SH-SY5Y (cell line): ENCODE data around the gene RBPJ.

ENCODE experiments used
- GATA2 ChIP-seq: IDR thresholded peaks from 2 replicates; pipeline ENCODE4 v1.6.1; 2011; ENCODE audit warnings: mild to moderate bottlenecking, low read depth, low read length
- GATA3 ChIP-seq: IDR thresholded peaks from 2 replicates; pipeline ENCODE4 v1.6.1; 2011; ENCODE audit warnings: low read depth, mild to moderate bottlenecking, low read length, moderate library complexity

The RBPJ gene

DNA sequence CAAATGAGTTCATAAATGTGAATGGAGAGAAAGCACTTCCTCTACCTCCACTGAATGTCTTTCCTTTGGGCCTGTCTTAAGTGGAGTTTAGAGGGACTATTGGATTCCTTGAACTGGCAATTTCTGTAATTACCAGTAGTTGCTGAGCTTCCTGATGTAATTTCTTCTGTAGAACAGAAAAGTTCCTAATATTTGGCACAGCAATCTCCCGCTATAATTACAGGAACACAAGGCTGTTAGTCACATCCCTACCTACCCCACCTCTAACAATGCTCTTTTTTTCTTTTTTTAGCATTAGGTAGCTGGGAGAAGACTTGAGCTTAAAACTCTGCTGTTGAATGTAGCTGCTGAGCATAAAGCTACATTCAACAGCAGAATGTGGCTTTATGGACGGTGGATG lies 24.8 kb upstream of the RBPJ start:
- TF ChIP-seq GATA2 (no peak), GATA3 (no peak)

DNA sequence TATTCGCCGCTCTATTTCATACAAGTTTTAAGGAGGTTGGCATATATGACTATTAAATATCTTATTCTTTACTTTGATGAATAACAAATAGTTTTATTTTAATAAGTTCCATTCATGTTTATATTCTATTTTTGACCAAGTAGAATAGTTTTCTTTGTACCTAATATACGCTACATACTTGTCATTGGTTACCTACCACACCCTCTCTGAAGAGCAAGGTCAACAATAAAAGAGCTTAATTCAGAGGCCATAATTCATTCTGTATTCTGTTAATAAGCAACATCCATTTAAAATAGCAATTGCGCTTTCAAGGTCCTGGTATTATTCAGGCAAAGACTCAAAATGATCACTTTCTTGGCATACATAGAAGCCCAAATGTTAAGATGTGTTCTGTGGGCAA lies 24.3 kb upstream of the RBPJ start:
- TF ChIP-seq GATA2 (no peak), GATA3 (no peak)

DNA sequence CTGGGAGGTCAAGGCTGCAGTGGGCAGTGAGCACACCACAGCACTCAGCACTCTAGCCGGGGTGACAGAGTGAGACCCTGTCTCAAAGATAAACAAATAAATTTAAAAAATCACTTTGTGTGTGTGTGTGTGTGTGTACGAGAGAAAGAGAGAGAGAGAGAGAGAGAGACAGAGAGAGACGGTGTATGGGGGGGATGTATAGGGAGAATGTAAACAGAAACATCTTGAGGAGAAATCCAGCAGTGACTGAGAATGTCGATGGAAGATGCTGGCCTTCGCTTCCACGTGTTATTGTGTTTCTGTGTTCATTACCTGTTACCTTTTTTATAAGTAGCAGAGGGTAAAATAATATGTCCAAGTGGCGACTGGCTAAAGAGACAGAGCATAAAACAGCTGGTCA lies 23.6 kb upstream of the RBPJ start:
- no peak for TF ChIP-seq GATA2
- TF ChIP-seq GATA3: no peak

DNA sequence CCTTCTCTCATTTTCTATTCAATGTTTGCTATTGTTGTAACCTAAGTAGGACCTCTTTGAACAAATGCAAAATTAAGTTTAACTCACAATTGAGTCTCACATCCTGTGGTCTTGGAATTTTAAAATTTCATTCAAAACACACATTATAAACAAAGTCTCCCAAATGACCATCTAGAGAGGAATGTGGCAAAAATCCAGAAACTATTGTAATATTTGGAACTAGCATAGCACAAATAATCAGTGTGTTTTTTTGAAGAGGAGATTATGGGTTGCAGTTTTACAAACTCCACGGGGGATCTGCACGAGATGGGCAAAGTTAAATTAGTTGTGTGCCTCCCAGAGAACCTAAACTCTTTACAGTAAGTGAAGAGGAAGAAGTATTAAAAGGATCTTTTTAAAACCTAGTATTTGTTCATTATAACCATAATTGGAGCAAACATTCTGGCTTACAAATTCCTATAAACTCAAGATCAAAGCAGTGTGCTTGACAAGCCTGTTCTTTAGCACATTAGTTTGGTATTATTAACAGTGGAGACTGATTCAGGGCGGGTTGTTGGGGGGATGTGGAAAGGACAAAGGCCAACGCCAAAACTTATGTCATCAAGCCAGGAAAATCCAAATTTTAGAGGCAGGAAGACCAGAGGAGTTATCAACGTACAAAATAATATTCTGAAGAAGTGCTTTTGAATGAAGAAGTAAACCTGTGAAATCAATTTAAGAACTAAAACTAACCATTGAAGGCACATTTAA lies 22.4 kb upstream of the RBPJ start:
- no peak for TF ChIP-seq GATA2
- TF ChIP-seq GATA3: no peak

DNA sequence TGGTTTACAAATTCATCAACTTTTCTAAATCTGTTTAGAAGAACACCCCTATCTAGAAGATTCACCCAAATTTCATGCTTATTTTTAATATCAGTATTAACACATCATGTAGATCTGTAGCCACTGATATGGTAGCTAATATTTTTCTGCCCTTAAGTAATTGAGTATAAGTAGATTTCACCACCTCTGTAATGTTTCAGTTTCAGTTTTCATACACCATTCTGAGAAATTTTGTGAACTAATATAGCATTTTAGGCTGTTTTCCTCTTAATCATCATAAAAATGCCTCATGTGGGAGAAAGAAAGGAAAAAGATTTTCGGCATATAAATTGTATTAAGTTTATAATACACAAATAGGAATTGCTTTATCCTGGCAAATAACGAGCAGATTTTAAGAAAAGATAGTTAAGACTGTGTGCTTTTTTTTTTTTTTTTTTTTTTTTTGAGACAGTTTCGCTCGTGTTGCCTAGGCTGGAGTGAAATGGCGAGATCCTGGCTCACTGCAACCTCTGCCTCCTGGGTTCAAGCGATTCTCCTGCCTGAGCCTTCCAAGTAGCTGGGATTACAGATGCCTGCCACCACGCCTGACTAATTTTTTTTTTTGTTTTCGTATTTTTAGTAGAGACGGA lies 21.4 kb upstream of the RBPJ start:
- TF ChIP-seq GATA3 (no peak), GATA2 (no peak)

DNA sequence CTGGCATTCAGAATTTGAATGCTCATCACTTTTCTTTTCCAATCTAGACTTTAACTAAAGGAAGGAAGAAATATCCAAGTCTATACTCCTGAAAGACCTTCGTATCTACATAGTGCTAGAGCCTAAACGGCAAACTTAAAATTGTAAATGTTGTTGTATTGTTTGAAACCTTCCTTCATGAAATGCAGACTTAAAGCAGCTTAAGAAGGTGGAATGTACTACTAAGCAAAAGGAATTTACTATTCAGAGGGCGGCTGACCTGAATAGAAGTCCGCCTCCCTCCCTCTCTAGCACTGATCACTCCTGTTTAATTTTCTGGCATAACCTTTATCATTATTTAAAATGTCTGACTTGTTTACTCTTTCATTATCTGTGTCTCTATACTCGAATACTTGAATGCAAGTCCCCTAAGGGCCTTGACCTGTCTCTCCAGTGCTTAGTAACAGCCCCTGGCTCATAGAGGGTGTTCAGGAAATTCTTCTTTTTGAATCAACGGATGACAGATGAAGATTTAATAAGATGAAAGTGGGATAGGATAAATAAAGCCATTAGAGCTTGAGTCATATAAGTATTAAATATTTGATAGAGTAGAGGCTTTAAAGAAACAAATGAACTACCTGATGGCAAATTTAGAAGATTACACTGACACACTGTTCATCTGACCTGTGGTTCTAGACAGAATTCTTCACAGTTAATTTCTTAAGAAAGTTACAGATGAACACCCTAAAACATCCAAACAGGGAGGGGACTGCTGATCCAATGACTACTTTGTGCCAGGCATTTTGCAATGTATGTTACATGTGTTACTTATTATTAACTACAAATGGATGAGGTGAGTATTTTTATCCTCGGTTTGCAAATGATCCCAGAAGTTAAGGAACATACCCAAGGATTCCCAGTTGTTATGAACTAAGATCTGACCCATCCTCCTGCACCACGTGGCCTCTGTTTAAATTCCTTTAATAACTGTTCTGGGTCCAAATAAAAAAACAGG lies 20.2 kb upstream of the RBPJ start:
- no peak for TF ChIP-seq GATA3
- no peak for TF ChIP-seq GATA2

DNA sequence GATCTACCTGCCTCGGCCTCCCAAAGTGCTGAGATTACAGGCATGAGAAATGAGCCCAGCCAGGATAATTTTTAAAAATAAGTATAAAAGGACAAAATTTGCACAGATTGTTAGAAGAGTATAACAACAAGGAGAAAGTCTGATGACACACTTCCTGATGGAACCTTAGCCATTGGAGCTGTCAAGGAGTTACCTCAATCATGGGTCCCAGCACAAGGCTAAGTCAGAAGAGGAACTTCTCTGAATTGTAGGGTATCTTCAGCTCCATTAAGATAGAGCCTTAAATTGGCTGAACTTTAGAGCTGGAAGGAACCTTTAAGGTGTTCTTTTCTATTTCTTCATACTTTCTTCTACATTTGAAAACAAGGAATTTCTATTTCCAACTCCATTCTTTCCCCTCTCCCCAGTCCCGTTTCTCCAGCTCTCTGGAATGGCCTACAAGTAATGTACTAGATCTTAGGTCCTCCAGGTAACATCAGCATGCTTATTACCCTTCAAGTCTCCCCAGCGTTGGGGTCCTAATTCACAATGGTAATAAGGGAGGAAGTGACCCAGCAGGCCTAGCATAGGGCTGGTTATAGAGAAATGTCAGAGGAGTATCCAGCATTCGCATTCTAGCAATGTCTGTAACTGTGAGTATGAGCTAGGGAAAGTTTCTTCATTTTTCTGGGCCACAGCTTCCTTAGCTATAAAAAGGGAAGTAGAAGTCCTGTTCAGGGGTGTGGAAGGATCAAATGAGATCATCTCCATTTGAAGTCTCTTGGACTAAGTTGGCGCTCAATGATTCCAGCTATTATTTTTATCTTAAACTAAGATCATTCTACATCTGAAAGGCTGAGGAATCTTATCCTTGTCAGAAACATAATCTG lies 18.5 kb upstream of the RBPJ start:
- TF ChIP-seq GATA3 (no peak), GATA2 (no peak)

DNA sequence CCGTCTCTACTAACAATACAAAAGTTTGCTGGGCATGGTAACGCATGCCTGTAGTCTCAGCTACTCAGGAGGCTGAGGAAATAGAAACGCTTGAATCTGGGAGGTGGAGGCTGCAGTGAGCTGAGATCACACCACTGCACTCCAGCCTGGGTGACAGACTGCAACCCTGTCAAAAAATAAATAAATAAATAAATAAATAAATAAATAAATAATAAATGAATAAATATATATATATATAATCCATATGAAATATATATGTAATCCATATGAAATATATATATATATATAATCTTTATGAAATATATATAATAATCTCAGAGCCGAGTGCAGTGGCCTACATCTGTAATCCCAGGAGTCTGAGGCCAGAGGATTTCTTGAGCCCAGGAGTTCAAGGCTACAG lies 17.8 kb upstream of the RBPJ start:
- no peak for TF ChIP-seq GATA3
- TF ChIP-seq GATA2: no peak

DNA sequence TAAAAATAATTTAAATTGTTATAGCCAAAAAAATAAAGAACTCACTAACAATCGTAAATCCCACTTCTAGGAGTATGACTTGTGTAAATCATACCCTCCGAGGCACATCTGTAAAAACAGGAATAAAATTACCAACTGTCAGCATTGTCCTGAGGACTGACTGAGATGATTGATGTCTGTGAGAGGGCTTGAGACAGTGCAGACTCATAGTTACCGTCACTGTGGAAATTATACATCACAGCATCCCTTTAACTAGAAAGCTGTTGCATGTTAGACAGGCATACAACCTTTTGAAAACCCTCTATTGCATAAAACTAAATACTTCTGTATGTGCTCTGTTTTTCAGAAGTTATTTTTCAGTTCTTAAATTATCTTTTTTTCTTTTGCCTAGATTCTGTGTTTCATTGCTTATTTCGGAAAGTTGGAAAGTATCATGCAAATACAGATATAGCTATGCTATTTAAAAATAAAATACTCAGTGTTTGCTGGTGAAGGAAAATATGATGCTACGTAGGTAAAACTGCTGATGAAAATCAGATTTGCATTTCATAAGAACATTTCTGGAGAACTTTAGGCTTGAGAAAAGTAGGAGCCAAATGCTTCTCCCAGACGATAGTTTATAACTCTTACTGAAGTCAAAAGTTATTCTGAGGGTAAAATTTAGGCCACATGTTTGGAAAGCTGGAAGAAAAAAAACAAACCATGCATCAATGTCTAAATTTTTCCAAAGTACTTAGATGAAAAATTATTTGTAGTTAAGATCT lies 13.6 kb upstream of the RBPJ start:
- no peak for TF ChIP-seq GATA3
- no peak for TF ChIP-seq GATA2

DNA sequence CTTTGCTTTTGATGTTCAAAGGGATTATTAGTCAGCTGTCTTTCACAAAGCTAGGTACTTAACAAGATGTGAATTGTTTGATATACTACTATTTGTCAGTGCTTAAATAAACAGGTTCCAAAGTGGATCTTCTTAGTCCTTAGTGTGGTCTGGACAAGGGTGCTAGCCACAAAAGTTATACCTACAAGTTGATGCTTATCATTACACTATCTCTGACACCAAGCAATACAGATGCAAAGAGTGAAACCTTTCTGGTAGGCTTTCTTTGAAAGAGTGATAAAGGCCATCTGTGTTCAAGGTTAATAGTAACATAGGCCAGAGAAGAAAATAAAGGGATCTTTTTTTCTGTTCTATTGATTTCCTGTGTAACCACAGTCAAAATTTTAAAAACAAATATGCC lies 12.2 kb upstream of the RBPJ start:
- TF ChIP-seq GATA3 (no peak), GATA2 (no peak)

DNA sequence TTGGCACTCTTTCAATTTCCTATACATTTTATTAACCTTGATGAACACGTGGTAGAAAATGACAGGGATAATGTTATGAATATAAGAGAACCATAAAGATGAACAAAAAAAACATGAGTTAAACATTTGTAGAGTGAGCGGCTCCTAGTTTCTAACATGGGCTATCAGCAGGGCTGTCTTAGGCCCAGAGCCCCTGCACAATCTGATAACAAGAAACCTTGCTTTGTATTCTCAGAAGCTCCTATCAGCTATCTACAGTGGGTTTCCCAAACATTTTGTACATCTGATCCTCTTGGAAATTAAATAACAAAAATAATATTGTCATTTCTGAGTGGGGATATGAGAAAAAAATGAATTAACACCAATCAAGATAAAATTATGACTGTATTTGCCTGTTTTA lies 10.6 kb upstream of the RBPJ start:
- TF ChIP-seq GATA3 (no peak), GATA2 (no peak)

DNA sequence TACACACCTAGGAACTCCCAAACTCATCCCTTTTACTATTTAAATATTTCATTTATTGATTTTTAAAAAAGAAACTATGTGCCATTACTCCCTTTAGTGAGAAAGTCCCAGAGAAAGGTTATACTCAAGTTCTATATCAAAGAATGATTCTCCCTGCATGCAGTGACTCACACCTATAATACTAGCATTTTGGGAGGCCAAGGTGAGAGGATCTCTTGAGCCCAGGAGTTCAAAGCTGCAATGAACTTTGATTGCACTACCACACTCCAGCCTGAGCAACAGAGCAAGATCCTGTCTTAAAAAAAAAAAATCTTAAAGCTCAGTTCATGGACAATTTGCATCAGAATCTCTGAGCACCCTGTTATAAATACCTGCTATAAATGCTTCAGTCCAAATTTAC lies 9.2 kb upstream of the RBPJ start:
- no peak for TF ChIP-seq GATA2
- no peak for TF ChIP-seq GATA3

DNA sequence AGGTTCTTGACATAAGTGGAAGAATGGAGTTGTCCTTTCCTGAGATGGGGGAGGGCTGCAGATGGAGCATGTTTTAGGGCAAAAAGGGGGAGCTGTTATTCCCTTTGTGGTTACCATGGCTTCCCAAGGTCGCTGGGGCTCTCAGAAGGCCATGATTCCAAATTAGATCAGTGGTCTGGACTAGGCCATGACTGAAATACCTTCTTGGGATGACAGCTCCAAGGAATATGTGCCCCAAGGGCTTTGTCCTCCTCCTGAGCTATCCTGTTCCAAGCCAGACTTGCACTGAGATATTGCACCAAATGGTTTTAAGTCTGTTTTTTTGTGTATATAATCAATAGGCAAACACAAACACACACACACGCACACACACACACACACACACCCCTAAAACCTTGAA lies 3.0 kb upstream of the RBPJ start:
- TF ChIP-seq GATA2 (no peak), GATA3 (no peak)
